Measurements from ENCODE around the gene HECTD3.

DNA sequence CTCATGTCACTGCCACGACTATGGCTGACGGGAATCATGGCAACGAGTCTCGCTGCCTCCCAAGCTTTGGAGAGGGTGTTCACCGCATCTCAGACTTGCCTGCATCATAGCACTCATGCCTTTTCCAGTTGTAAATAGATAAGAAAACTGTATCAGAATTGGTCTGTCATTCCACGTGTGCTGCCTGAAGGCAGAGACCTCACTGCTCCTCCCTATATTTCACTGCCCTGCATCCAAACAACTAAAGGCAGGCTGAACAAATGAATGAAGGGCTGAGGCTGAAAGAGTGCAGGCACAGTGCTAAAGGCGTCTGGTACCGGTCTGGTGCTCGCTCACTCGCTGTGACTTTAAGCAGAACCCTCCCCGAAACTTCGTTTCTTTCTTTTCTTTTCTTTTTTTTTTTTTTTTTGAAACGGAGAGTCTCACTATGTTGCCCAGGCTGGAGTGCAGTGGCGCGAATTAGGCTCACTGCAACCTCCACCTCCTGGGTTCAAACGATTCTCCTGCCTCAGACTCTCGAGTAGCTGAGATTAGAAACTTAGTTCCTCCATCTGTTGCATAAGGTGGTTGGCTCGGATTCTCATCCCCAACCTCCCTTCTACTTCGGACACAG is 25.3 kb downstream of the HECTD3 start:
- TF ChIP-seq, protein P1, sequence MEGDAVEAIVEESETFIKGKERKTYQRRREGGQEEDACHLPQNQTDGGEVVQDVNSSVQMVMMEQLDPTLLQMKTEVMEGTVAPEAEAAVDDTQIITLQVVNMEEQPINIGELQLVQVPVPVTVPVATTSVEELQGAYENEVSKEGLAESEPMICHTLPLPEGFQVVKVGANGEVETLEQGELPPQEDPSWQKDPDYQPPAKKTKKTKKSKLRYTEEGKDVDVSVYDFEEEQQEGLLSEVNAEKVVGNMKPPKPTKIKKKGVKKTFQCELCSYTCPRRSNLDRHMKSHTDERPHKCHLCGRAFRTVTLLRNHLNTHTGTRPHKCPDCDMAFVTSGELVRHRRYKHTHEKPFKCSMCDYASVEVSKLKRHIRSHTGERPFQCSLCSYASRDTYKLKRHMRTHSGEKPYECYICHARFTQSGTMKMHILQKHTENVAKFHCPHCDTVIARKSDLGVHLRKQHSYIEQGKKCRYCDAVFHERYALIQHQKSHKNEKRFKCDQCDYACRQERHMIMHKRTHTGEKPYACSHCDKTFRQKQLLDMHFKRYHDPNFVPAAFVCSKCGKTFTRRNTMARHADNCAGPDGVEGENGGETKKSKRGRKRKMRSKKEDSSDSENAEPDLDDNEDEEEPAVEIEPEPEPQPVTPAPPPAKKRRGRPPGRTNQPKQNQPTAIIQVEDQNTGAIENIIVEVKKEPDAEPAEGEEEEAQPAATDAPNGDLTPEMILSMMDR (IDR thresholded peaks at IDR 0.05 in 2 of 3, conservative IDR thresholded peaks at IDR 0.05 in 1 of 3; ENCODE audit: borderline replicate concordance in 1 of 3, insufficient read depth in 1 of 3, low read depth in 2 of 3, low read length in 2 of 3) = no peak
- TF ChIP-seq RAD21 (IDR thresholded peaks at IDR 0.05; ENCODE audit: low read depth) = no peak
- TF ChIP-seq POLR2A (IDR thresholded peaks at IDR 0.05; ENCODE audit: borderline replicate concordance, extremely low read depth, insufficient read depth, insufficient read length) = no peak
- TF ChIP-seq POLR2AphosphoS5 (IDR thresholded peaks at IDR 0.05; ENCODE audit: low read depth, low read length) = no peak
- TF ChIP-seq EZH2phosphoT487 (IDR thresholded peaks at IDR 0.05; ENCODE audit: borderline replicate concordance) = no peak
- TF ChIP-seq SRF (IDR thresholded peaks at IDR 0.05; ENCODE audit: low read depth) = no peak
- TF ChIP-seq, protein P2, sequence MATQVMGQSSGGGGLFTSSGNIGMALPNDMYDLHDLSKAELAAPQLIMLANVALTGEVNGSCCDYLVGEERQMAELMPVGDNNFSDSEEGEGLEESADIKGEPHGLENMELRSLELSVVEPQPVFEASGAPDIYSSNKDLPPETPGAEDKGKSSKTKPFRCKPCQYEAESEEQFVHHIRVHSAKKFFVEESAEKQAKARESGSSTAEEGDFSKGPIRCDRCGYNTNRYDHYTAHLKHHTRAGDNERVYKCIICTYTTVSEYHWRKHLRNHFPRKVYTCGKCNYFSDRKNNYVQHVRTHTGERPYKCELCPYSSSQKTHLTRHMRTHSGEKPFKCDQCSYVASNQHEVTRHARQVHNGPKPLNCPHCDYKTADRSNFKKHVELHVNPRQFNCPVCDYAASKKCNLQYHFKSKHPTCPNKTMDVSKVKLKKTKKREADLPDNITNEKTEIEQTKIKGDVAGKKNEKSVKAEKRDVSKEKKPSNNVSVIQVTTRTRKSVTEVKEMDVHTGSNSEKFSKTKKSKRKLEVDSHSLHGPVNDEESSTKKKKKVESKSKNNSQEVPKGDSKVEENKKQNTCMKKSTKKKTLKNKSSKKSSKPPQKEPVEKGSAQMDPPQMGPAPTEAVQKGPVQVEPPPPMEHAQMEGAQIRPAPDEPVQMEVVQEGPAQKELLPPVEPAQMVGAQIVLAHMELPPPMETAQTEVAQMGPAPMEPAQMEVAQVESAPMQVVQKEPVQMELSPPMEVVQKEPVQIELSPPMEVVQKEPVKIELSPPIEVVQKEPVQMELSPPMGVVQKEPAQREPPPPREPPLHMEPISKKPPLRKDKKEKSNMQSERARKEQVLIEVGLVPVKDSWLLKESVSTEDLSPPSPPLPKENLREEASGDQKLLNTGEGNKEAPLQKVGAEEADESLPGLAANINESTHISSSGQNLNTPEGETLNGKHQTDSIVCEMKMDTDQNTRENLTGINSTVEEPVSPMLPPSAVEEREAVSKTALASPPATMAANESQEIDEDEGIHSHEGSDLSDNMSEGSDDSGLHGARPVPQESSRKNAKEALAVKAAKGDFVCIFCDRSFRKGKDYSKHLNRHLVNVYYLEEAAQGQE (IDR thresholded peaks at IDR 0.05; ENCODE audit: low read depth) = no peak
- TF ChIP-seq EZH2 (IDR thresholded peaks at IDR 0.05) = no peak
- TF ChIP-seq YY1 (IDR thresholded peaks at IDR 0.05; ENCODE audit: extremely low read depth, insufficient replicate concordance, low read depth, low read length) = no peak
- no peak for TF ChIP-seq SIN3A (IDR thresholded peaks at IDR 0.05; ENCODE audit: low read depth)
- TF ChIP-seq CEBPB (IDR thresholded peaks at IDR 0.05; ENCODE audit: low read depth) = no peak

All from HCT116 (cell line).